Subcutaneous abdominal adipose tissue (tissue), 5 donors: ENCODE measurements around the gene SERPINB6.

Source experiments
- H3K27ac ChIP-seq: one replicate; pipeline ENCODE4 v1.7.0; 2013; ENCODE audit warnings: low read depth, mild to moderate bottlenecking, inconsistent platforms, low read length, moderate library complexity
- H3K27me3 ChIP-seq, 5 donors: one replicate each; pipeline ENCODE4 v1.7.0; 2013; ENCODE audit warnings: low read length in 5 of 5, inconsistent platforms in 1 of 5; ENCODE audit not compliant: control insufficient read depth in 5 of 5, insufficient read depth in 4 of 5
- H3K36me3 ChIP-seq, 5 donors: one replicate each; pipeline ENCODE4 v1.7.0; 2013; ENCODE audit warnings: low read length in 5 of 5; ENCODE audit not compliant: control insufficient read depth in 5 of 5, insufficient read depth in 5 of 5
- H3K4me1 ChIP-seq, 5 donors: one replicate each; pipeline ENCODE4 v1.7.0; 2013; ENCODE audit warnings: low read length in 5 of 5, mild to moderate bottlenecking in 3 of 5, moderate library complexity in 1 of 5; ENCODE audit not compliant: control insufficient read depth in 5 of 5, insufficient read depth in 5 of 5
- H3K4me3 ChIP-seq, 5 donors: one replicate each; pipeline ENCODE4 v1.7.0; 2013; ENCODE audit warnings: low read length in 5 of 5, low read depth in 1 of 5
- H3K9ac ChIP-seq, 5 donors: one replicate each; pipeline ENCODE4 v1.7.0; 2013; ENCODE audit warnings: low read length in 5 of 5, mild to moderate bottlenecking in 4 of 5, moderate library complexity in 3 of 5
- H3K9me3 ChIP-seq, 5 donors: one replicate each; pipeline ENCODE4 v1.7.0; 2013; ENCODE audit warnings: low read length in 5 of 5; ENCODE audit not compliant: control insufficient read depth in 5 of 5
- donor health status: healthy.
- donor health status: healthy.
- donor health status: healthy.
- donor health status: healthy.
- donor health status: healthy.

SERPINB6 gene

GRCh38 chr6:2970034-2970685 lies 1.2 kb downstream of the SERPINB6 start:
- Histone ChIP-seq H3K9ac (peak overlapping the region; percentile 58 to 90 (median 81)), H3K27me3 (no peaks in the 10 kb centered on the region), H3K36me3 (no peaks in the 10 kb centered on the region), H3K27ac (peak overlapping the region; percentile 90), H3K4me1 (peaks cover 4 to 25% (median 23%) of the 10 kb centered on the region in 5 donors), H3K9me3 (no peaks in the 10 kb centered on the region), H3K4me3 (peak overlapping the region; percentile 5 to 77 (median 72))

- Histone ChIP-seq H3K27ac (peak overlapping the region; percentile 90), H3K4me1 (peaks cover 4 to 25% (median 23%) of the 10 kb centered on the region in 5 donors), H3K9me3 (no peaks in the 10 kb centered on the region), H3K9ac (no peak overlapping the region), H3K27me3 (no peaks in the 10 kb centered on the region), H3K4me3 (no peak overlapping the region), H3K36me3 (no peaks in the 10 kb centered on the region)
Measured at GRCh38 chr6:2969549-2969948, 1.8 kb downstream of the SERPINB6 start.

- Histone ChIP-seq H3K9ac (no peak overlapping the region), H3K27ac (peak overlapping the region; percentile 47), H3K4me3 (no peak overlapping the region), H3K36me3 (no peaks in the 10 kb centered on the region), H3K9me3 (no peaks in the 10 kb centered on the region), H3K4me1 (peaks cover 4 to 28% (median 26%) of the 10 kb centered on the region in 5 donors), H3K27me3 (no peaks in the 10 kb centered on the region)
Measured at GRCh38 chr6:2968600-2969135, 2.7 kb downstream of the SERPINB6 start.

GRCh38 chr6:2967936-2968335 lies 3.4 kb downstream of the SERPINB6 start:
- Histone ChIP-seq H3K4me3 (no peak overlapping the region), H3K9me3 (no peaks in the 10 kb centered on the region), H3K27me3 (no peaks in the 10 kb centered on the region), H3K27ac (no peak overlapping the region), H3K4me1 (peaks cover 4 to 35% (median 33%) of the 10 kb centered on the region in 5 donors), H3K36me3 (no peaks in the 10 kb centered on the region), H3K9ac (no peak overlapping the region)

- no peaks in the 10 kb centered on the region for H3K36me3 ChIP-seq
- H3K27ac ChIP-seq: peak overlapping the region; percentile 42
- no peak overlapping the region for H3K9ac ChIP-seq
- H3K4me3 ChIP-seq: no peak overlapping the region
- H3K9me3 ChIP-seq: no peaks in the 10 kb centered on the region
- H3K4me1 ChIP-seq: peaks cover 4 to 46% (median 41%) of the 10 kb centered on the region in 5 donors
- no peaks in the 10 kb centered on the region for H3K27me3 ChIP-seq
Measured at GRCh38 chr6:2966347-2966746, 5.0 kb downstream of the SERPINB6 start.

GRCh38 chr6:2964793-2965505 lies 6.4 kb downstream of the SERPINB6 start:
- H3K4me3 ChIP-seq: no peak overlapping the region
- H3K4me1 ChIP-seq: peaks cover 0 to 46% (median 40%) of the 10 kb centered on the region in 5 donors
- H3K27ac ChIP-seq: no peak overlapping the region
- H3K9me3 ChIP-seq: no peaks in the 10 kb centered on the region
- no peak overlapping the region for H3K9ac ChIP-seq
- no peaks in the 10 kb centered on the region for H3K36me3 ChIP-seq
- no peaks in the 10 kb centered on the region for H3K27me3 ChIP-seq

- H3K9ac ChIP-seq: peak overlapping the region in 1 of 5 donors; percentile 17
- H3K4me1 ChIP-seq: peaks cover 0 to 44% (median 39%) of the 10 kb centered on the region in 5 donors
- peak overlapping the region; percentile 13 for H3K27ac ChIP-seq
- no peaks in the 10 kb centered on the region for H3K9me3 ChIP-seq
- no peak overlapping the region for H3K4me3 ChIP-seq
- no peaks in the 10 kb centered on the region for H3K27me3 ChIP-seq
- peaks cover 0 to 7% (median 4%) of the 10 kb centered on the region in 5 donors for H3K36me3 ChIP-seq
Measured at GRCh38 chr6:2963756-2964155, 7.6 kb downstream of the SERPINB6 start.

GRCh38 chr6:2962636-2963035 lies 8.7 kb downstream of the SERPINB6 start:
- H3K9me3 ChIP-seq: no peaks in the 10 kb centered on the region
- H3K9ac ChIP-seq: peak overlapping the region in 2 of 5 donors; percentile 23 to 38
- H3K4me3 ChIP-seq: no peak overlapping the region
- peaks cover 4 to 55% (median 49%) of the 10 kb centered on the region in 5 donors for H3K4me1 ChIP-seq
- peak overlapping the region; percentile 91 for H3K27ac ChIP-seq
- peaks cover 0 to 8% (median 4%) of the 10 kb centered on the region in 5 donors for H3K36me3 ChIP-seq
- H3K27me3 ChIP-seq: no peaks in the 10 kb centered on the region

- peak overlapping the region in 1 of 5 donors; percentile 5 for H3K4me3 ChIP-seq
- peaks cover 4 to 61% (median 55%) of the 10 kb centered on the region in 5 donors for H3K4me1 ChIP-seq
- H3K27ac ChIP-seq: peak overlapping the region; percentile 91
- H3K36me3 ChIP-seq: peaks cover 0 to 8% (median 4%) of the 10 kb centered on the region in 5 donors
- no peaks in the 10 kb centered on the region for H3K9me3 ChIP-seq
- no peaks in the 10 kb centered on the region for H3K27me3 ChIP-seq
- peak overlapping the region in 1 of 5 donors; percentile 23 for H3K9ac ChIP-seq
Measured at GRCh38 chr6:2962004-2962403, 9.4 kb downstream of the SERPINB6 start.

GRCh38 chr6:2961506-2961905 lies 9.9 kb downstream of the SERPINB6 start:
- Histone ChIP-seq H3K36me3 (peaks cover 0 to 13% (median 4%) of the 10 kb centered on the region in 5 donors), H3K9me3 (no peaks in the 10 kb centered on the region), H3K27ac (peak overlapping the region; percentile 91), H3K4me3 (peak overlapping the region in 1 of 5 donors; percentile 5), H3K4me1 (peaks cover 4 to 60% (median 59%) of the 10 kb centered on the region in 5 donors), H3K9ac (no peak overlapping the region), H3K27me3 (no peaks in the 10 kb centered on the region)
